Iris pigment epithelial cell (primary cell): ENCODE results near the gene CALU.
A peak's percentile ranks its signal among the peaks of the same experiment; 100 is the strongest.

Experiments
- DNase-seq: peaks from one replicate; pipeline ENCODE4 v3.0.0-alpha.2; 2011; ENCODE audit warnings: low read depth

The CALU gene

GRCh38 chr7:128725531-128725930, 13.6 kb upstream of the CALU start:
- no peak for DNase-seq

DNA sequence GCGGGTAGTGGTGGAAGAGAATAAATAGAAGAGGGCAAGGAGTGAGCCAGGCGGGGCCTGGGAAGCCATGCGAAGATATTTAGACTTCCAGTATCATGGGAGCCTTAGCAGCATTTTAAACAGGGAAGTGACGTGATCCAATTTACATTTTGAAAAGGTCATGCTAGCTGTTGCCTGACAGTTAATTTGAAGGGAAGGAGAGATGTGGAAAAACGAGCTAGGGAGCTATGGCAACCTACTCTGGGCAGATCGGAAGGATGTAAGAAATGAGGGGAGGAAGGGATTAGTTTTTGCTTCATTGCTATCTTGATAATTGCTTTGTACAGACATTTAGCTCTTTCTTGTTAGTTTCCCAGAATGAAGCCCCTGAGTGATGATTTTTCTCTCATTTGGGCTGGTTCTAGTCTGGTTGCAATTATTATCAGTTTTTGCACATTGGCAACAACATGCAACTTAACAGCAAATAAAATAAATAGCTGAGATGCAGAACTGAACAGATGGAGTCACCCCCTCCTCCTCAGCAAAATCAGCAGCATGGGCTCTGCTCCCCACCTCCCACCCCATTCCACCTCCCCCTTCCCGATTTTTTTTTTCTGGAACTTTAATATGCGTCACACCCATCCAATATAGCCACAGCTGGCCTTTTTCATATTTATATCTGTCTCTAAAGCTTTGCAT, 13.0 kb upstream of the CALU start:
- DNase-seq: no peak

DNA sequence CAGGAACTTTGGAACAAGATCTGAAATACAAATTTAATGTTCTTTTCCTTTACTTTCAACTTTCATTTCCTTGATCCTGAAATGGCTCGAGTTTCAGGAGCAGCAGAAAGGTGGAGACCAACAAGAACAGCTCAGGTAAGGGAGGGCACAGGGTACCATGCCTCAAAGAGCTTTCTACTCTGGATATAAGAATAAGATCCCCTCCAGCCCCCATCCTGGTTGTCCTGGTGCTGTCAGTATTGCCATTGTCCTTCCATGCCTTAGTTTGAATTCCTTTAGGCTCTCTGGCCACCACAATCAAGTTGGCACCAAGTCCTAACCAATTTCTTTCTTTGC, 12.5 kb upstream of the CALU start:
- no peak for DNase-seq

DNA sequence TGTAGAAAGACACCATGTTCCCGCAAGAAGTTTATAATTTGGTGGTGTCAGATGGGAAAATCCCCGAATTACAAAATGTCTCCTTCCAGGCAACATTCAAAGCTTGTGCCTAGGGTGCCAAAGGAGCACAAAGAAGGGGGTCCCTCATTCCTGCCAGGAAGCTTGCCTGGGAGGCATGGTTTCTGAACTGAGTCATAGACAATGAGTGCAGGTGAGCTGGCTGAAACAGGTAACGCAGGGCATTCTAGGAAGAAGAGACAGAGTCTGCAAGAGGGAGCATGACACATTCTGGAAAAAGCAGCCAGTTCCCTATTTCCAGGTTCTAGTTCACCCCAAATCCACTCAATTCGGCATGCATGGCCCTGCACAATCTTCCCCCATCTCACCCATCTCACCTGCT, 11.9 kb upstream of the CALU start:
- no peak for DNase-seq

DNA sequence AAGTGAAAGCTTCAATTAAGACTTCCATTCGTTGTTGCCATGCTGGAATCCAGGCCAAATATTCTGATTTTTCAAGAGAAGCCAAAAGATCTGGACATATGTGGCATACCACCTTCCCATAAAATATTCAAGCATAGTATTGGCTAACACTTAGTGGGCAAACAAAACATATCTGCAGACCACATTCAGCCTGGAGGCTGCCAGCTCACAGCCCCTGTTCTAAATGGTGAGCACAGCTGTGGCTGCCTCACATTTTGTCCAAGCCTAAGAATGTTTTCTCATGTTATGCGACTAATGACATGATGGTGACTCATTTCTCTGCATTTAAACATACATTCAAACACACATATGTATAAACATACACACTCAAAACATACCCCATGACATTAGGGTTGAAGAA, 10.6 kb upstream of the CALU start:
- peak; percentile 45 for DNase-seq

DNA sequence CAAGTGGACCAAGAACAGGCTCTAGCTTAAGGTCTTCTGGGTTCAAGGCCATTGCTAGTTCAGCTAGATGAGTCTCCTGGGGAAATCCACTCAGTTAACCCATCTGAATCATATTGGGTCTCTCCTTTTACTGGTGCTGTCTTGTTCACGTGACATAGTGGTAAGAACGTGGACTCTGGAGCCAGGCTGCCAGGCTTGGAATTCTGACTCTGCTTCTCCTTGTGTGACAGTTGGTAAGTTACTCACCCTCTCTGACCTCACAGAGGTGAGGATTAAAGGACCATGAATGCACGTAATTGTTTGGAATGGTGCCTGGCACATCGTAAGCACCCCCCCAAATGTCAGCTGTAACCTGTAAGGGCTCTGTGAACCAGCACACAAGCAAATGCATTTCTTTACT, 9.7 kb upstream of the CALU start:
- DNase-seq: no peak

- DNase-seq: no peak
Measured at GRCh38 chr7:128731184-128731583, 8.0 kb upstream of the CALU start.

GRCh38 chr7:128732521-128733277, 6.5 kb upstream of the CALU start:
- DNase-seq: no peak

- no peak for DNase-seq
Measured at GRCh38 chr7:128733278-128733645, 5.9 kb upstream of the CALU start.

- no peak for DNase-seq
Measured at GRCh38 chr7:128734890-128735289, 4.3 kb upstream of the CALU start.

GRCh38 chr7:128735436-128735835, 3.7 kb upstream of the CALU start:
- DNase-seq: no peak

- no peak for DNase-seq
Measured at GRCh38 chr7:128737441-128737840, 1.7 kb upstream of the CALU start.

DNA sequence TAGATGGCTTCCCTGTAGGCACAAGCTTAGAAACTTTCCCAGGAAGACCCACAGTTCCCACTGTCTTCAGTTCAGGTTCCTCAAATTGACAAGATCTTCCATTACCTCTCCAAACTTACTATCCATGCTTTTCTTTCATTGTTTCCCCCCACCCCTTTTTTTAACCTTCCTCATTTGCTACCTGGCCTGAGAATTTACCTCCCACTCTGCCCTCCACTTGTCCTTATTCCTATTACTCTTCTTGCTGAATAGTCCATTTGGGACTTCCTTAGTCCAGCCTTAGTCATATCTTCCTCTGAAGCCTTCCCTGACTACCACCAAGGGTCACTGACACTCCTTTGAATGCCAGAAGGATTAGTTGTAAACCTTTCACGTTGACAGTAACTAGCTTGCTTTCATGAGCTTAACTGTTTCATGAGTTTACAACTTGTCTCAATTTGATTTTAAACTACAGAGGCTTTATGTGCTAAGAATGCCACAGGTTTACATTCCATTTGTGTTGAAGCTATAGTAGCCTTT, 1.2 kb upstream of the CALU start:
- DNase-seq: peak; percentile 66

- no peak for DNase-seq
Measured at GRCh38 chr7:128738570-128739047, 550 bp upstream of the CALU start.

- DNase-seq: no peak
Measured at GRCh38 chr7:128739990-128740682, 977 bp downstream of the CALU start.

- DNase-seq: peak; percentile 20
Measured at GRCh38 chr7:128740996-128741395, 1.8 kb downstream of the CALU start.

DNA sequence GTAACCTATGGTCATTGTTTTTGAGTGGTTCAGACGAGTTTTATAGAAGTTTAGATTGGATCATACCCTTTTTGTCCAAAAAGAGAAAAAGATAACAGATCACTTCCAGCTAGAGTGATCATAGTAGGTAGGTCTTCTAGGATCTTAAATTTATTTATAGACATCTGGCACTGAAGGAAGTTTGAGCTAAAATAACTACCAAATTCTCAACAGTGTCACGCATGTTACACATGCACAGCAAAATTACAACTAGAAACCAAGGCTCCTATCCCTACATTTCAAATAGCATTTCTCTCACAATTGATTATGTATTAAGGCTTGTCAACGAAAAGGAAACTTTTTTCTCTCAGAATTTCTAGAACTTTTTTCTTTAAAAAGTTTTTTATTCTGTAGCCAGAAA, 2.3 kb downstream of the CALU start:
- no peak for DNase-seq

GRCh38 chr7:128742206-128742605, 3.0 kb downstream of the CALU start:
- peak; percentile 67 for DNase-seq

- DNase-seq: peak; percentile 37
Measured at GRCh38 chr7:128743112-128743772, 4.1 kb downstream of the CALU start.

DNA sequence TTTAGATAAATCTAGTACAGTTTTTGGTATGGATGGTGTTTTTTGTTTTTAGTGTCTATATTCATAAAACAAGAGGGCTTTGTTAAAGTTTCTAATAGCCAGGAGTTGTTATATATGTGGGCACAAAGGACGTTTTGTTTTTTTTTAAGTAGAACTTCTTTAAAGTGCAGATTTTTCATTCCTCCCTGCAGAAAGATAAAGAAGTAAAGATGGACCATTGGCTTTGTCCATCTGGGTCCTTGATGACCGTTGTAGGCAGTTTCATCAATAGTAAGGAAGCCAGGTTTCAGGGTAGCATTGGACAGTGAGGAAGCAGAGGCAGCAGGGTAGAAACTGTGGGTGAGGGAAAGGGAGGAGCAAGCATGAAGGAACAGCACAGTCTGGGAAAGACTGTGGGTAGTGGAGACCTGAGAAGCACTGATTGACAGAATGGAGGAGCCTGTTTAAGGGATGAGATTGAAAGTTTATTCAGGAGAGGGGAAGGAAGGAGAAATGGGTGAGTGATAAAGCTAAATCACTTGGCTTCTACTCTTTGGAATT, 5.3 kb downstream of the CALU start:
- no peak for DNase-seq

DNA sequence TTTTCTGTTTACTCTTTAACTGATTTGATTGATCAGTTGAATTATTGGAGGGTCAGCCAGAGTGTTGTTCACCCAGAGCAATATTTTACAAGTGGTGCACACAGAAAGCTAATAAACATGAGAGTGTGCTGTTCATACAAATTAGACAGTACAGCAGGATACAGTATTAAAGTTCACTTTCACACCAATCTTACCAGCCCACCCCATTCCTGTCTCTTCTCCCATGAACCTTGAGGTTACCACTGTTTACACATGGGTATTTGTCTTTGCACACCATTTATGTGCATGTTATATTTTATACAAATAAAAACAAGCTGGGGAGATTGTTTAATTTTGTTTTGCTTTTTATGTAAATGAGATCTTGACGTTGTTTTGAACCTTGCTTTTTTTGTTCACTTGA, 6.5 kb downstream of the CALU start:
- no peak for DNase-seq
